Activated T-helper 1 cell treated with anti-CD3 and anti-CD28 coated beads, Interleukin-2, amount 50 U/mL, for 16 hours (primary cell): ENCODE results near the gene COL4A6.

Experiments
- DNase-seq, 2 donors: peaks; one replicate each; pipeline ENCODE4 v3.0.0-alpha.2; 2020; ENCODE audit warnings: low read depth in 1 of 2, low spot score in 1 of 2

Gene COL4A6

GRCh38 chrX:108163333-108164082, 274.7 kb downstream of the COL4A6 start:
- DNase-seq: no peak

GRCh38 chrX:108162265-108162664, 276.0 kb downstream of the COL4A6 start:
- DNase-seq: no peak

- DNase-seq: no peak
Measured at GRCh38 chrX:108160309-108160708, 277.9 kb downstream of the COL4A6 start.

- DNase-seq: no peak
Measured at GRCh38 chrX:108159028-108159670, 279.1 kb downstream of the COL4A6 start.

GRCh38 chrX:108157628-108158027, 280.6 kb downstream of the COL4A6 start:
- no peak for DNase-seq

- DNase-seq: no peak
Measured at GRCh38 chrX:108156934-108157466, 281.2 kb downstream of the COL4A6 start.

GRCh38 chrX:108156082-108156481, 282.1 kb downstream of the COL4A6 start:
- DNase-seq: no peak

- no peak for DNase-seq
Measured at GRCh38 chrX:108148524-108148923, 289.7 kb downstream of the COL4A6 start.

- no peak for DNase-seq
Measured at GRCh38 chrX:108138814-108139702, 299.2 kb downstream of the COL4A6 start.

GRCh38 chrX:108134724-108135123, 303.5 kb downstream of the COL4A6 start:
- no peak for DNase-seq

GRCh38 chrX:108132876-108133275, 305.3 kb downstream of the COL4A6 start:
- DNase-seq: no peak

GRCh38 chrX:108132034-108132433, 306.2 kb downstream of the COL4A6 start:
- DNase-seq: no peak

GRCh38 chrX:108131471-108131870, 306.8 kb downstream of the COL4A6 start:
- DNase-seq: no peak

- DNase-seq: no peak
Measured at GRCh38 chrX:108130889-108131288, 307.3 kb downstream of the COL4A6 start.

- DNase-seq: no peak
Measured at GRCh38 chrX:108127152-108127551, 311.1 kb downstream of the COL4A6 start.

- no peak for DNase-seq
Measured at GRCh38 chrX:108126661-108127060, 311.6 kb downstream of the COL4A6 start.

- no peak for DNase-seq
Measured at GRCh38 chrX:108123591-108124366, 314.4 kb downstream of the COL4A6 start.

GRCh38 chrX:108122748-108123147, 315.5 kb downstream of the COL4A6 start:
- DNase-seq: no peak

GRCh38 chrX:108121291-108121690, 316.9 kb downstream of the COL4A6 start:
- DNase-seq: no peak

GRCh38 chrX:108117988-108118387, 320.2 kb downstream of the COL4A6 start:
- no peak for DNase-seq

GRCh38 chrX:108114541-108114940, 323.7 kb downstream of the COL4A6 start:
- no peak for DNase-seq
